Stimulated activated CD4-positive, alpha-beta T cell treated with anti-CD3 and anti-CD28 coated beads, TNF-alpha, amount 100 ng/mL, for 4 hours (primary cell): ENCODE measurements around the gene SPTBN1.

Source experiments
- DNase-seq, 3 experiments: peaks; one replicate each; pipeline ENCODE4 v3.0.0-alpha.2; 2020; ENCODE audit warnings: low read depth in 3 of 3

SPTBN1 gene

DNA sequence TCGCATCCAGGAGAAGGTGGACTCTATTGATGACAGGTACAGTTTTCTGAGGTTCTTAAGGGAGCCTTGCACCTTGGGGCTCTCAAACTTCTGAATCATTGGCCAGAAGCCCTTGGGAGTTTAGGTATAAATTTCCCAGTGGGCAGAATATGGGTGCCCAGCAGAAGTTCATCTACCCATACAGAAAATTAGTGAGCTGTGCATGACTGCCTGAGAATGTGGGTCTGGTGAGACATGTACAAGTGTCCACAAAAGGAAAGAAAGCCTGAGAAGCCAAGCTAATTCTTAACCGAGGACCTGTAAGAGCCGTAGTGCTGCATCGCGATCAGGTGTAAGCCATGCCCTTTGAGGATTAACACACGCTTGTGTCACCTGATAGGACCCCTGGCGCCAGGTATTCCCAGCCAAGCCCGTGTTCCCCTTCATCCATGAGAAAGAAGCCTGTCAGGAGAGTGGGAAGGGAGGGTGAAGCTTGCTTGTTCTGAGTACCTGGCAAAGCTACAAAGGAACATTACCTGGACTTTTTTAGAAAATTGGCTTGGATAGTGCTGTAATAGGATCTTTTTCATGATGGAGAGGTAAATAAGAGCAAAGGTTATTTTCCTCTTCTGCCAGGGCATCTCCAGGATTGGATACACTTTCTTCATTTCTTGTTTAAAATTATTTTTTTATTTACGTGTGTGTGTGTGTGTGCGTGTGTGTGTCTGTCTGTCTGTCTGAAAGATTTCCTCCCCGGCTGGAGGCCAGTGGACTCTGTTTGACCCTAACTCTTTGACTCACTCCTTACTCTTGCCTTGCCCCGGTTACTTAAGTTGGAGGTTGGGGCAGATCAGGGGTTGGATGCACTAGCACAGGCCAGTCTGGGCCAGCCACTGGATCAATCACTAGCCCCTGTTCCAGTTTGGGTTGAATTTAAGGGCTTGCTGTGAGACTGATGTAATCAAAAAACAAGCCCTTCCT lies 176.9 kb downstream of the SPTBN1 start:
- no peak for DNase-seq

- no peak for DNase-seq
Observed at GRCh38 chr2:54634021-54634420, 177.9 kb downstream of the SPTBN1 start.

- no peak for DNase-seq
Observed at GRCh38 chr2:54634564-54635511, 178.7 kb downstream of the SPTBN1 start.

GRCh38 chr2:54635554-54636152 lies 179.5 kb downstream of the SPTBN1 start:
- DNase-seq, result no peak

GRCh38 chr2:54636415-54637139 lies 180.4 kb downstream of the SPTBN1 start:
- DNase-seq, result no peak

DNA sequence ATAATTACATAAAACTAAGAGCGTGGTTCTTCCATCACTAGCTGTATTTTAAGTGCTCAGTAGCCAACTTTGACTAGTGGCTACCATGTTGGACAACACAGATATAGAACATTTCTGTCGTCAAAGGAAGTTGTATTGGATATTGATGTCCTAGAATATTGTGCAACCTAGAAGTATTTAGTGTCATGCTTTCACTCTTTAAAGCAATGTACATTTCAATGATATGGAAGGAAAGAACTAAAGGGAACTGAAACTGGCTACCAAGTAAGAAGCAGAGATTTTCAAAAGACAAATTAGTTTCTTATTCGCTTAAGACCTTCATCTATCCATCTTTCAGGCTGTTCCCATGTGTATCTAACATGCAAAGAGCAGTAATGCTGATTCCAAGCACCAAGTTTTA lies 182.0 kb downstream of the SPTBN1 start:
- no peak for DNase-seq

GRCh38 chr2:54638774-54639187 lies 182.7 kb downstream of the SPTBN1 start:
- no peak for DNase-seq

DNA sequence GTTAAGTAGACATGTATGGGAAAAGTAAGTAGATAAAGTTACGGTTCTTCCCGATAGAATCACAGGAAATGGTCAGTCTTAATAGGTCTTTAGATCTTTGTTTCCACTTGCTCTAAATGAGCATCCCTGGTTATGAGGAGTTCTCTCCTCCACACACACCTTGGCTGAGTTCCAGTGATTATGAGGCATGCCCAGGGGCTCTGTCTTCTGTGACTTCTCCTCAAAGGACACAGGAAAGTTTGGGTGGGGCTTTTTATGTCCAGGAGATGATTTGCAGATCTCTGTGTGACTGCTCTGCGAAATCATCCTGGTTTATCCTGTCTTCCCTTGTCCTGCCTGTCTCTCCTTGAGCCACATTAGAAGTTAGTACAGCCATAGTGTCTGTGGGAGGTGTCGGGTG lies 183.5 kb downstream of the SPTBN1 start:
- DNase-seq, result no peak

GRCh38 chr2:54640834-54641540 lies 184.9 kb downstream of the SPTBN1 start:
- no peak for DNase-seq

DNA sequence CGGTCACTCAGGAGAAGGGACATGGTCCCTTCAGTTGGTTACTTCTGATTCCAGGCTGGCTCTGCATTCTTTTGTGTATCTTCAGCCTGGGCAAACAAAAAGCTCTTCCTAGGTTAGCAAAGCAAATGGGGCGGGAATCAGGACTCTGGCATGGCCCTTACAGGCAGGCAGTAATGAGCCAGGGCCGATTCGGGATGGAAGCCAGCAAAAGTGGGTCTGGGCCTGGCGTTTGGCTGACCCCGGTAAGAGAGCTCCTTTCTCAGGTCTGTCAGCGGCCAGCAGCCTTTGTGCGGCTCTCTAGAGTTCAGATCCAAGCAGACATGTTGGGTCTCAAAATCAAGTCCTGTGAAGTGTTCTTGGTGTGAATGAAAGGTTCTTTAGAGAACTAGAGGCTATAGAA lies 185.9 kb downstream of the SPTBN1 start:
- no peak for DNase-seq

- no peak for DNase-seq
Observed at GRCh38 chr2:54642677-54643430, 186.7 kb downstream of the SPTBN1 start.

DNA sequence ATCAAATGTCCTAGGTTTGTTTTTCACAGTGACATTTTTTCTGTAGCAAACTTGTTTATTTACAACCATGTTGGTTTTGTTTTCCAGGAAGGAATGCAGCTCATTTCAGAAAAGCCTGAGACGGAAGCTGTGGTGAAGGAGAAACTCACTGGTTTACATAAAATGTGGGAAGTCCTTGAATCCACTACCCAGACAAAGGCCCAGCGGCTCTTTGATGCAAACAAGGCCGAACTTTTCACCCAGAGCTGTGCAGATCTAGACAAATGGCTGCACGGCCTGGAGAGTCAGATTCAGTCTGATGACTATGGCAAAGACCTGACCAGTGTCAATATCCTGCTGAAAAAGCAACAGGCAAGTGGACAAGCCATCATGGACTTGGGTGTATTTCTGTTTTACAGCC lies 188.1 kb downstream of the SPTBN1 start:
- DNase-seq, result no peak

- DNase-seq, result no peak
Observed at GRCh38 chr2:54646170-54646927, 190.2 kb downstream of the SPTBN1 start.

GRCh38 chr2:54648256-54648655 lies 192.1 kb downstream of the SPTBN1 start:
- DNase-seq, result no peak

- DNase-seq, result no peak
Observed at GRCh38 chr2:54649191-54649590, 193.1 kb downstream of the SPTBN1 start.

- DNase-seq, result no peak
Observed at GRCh38 chr2:54649633-54650032, 193.5 kb downstream of the SPTBN1 start.

GRCh38 chr2:54650612-54651011 lies 194.5 kb downstream of the SPTBN1 start:
- DNase-seq, result no peak

- DNase-seq, result no peak
Observed at GRCh38 chr2:54651291-54651690, 195.2 kb downstream of the SPTBN1 start.

- no peak for DNase-seq
Observed at GRCh38 chr2:54652540-54652939, 196.4 kb downstream of the SPTBN1 start.
